ENCODE results near the gene TCF7L1. TPM values are rescaled to one million over a fixed set of nuclear protein-coding genes. Genes with fewer than 3 reads are reported as not detected.

Gene TCF7L1
- total RNA-seq, 2 experiments from 2014 or later, result not detected

GRCh38 chr2:85221067-85221691 is 88.0 kb downstream of the TCF7L1 start:
- CTCF ChIA-PET (ENCODE audit: unreplicated experiment), result no interaction called here
- H3K27ac ChIP-seq (ENCODE audit: low read depth, low read length, poor library complexity, severe bottlenecking), result no peak overlapping the region
- POLR2A ChIA-PET, result interaction anchor here (0.7 to 1.3 kb wide), 2 partner anchors 10 to 29 kb away, joined by 4 to 5 read pairs; no protein-coding TSS in a partner anchor
- no peak for DNase-seq (ENCODE audit: low spot score)
- no peaks in the 10 kb centered on the region for H3K9me3 ChIP-seq (ENCODE audit: low read length)
- H3K4me2 ChIP-seq (ENCODE audit: low read length), result no peak overlapping the region
- H3K79me2 ChIP-seq (ENCODE audit: insufficient read depth, low read depth, low read length), result no peaks in the 10 kb centered on the region
- H3K9me2 ChIP-seq (ENCODE audit: insufficient read depth, low read length), result no peaks in the 10 kb centered on the region
- intact Hi-C loops (cut with micrococcal nuclease; ENCODE audit: unreplicated experiment), result no loop called here
- no TSS peak for BruUV-seq (replicated peaks)
- H4K20me1 ChIP-seq (ENCODE audit: insufficient read depth, low read length), result no peaks in the 10 kb centered on the region
- H2AFZ ChIP-seq (ENCODE audit: low read length), result no peak overlapping the region
- H3K4me3 ChIP-seq (ENCODE audit: low read depth, low read length, poor library complexity, severe bottlenecking), result no peak overlapping the region
- H3K4me1 ChIP-seq (ENCODE audit: insufficient read depth, low read length, poor library complexity, severe bottlenecking), result no peaks in the 10 kb centered on the region
- no peaks in the 10 kb centered on the region for H3K36me3 ChIP-seq (ENCODE audit: insufficient read depth, low read length)
- no peak for TF ChIP-seq EZH2phosphoT487 (IDR thresholded peaks at IDR 0.05; ENCODE audit: borderline replicate concordance, low read depth, low read length)
- TF ChIP-seq, protein P1, sequence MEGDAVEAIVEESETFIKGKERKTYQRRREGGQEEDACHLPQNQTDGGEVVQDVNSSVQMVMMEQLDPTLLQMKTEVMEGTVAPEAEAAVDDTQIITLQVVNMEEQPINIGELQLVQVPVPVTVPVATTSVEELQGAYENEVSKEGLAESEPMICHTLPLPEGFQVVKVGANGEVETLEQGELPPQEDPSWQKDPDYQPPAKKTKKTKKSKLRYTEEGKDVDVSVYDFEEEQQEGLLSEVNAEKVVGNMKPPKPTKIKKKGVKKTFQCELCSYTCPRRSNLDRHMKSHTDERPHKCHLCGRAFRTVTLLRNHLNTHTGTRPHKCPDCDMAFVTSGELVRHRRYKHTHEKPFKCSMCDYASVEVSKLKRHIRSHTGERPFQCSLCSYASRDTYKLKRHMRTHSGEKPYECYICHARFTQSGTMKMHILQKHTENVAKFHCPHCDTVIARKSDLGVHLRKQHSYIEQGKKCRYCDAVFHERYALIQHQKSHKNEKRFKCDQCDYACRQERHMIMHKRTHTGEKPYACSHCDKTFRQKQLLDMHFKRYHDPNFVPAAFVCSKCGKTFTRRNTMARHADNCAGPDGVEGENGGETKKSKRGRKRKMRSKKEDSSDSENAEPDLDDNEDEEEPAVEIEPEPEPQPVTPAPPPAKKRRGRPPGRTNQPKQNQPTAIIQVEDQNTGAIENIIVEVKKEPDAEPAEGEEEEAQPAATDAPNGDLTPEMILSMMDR (conservative IDR thresholded peaks at IDR 0.05; ENCODE audit: low read length), result no peak

DNA sequence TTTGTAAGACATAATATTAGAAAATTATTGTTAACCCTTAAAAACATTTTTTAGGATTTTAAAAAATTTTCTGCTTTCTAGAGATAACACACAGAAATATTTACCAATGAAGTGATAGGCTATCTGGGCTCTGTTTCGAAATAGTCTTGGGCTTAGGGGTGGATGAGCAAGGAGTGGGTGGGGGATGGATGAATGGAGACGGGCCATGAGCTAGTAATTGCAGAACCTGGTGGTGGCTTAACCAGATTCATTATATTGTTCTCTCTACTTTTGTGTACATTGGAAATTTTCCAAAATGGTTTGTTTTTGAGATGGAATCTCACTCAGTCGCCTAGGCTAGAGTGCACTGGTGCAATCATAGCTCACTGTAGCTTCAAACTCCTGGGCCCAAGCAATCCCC is 89.6 kb downstream of the TCF7L1 start:
- H4K20me1 ChIP-seq (ENCODE audit: insufficient read depth, low read length), result no peaks in the 10 kb centered on the region
- no peak overlapping the region for H2AFZ ChIP-seq (ENCODE audit: low read length)
- ChIA-PET POLR2A (no interaction called here), CTCF (ENCODE audit: unreplicated experiment) (no interaction called here)
- BruUV-seq (replicated peaks), result no TSS peak
- no peak overlapping the region for H3K4me3 ChIP-seq (ENCODE audit: low read depth, low read length, poor library complexity, severe bottlenecking)
- intact Hi-C loops (cut with micrococcal nuclease; ENCODE audit: unreplicated experiment), result no loop called here
- H3K79me2 ChIP-seq (ENCODE audit: insufficient read depth, low read depth, low read length), result no peaks in the 10 kb centered on the region
- no peak for DNase-seq (ENCODE audit: low spot score)
- no peaks in the 10 kb centered on the region for H3K36me3 ChIP-seq (ENCODE audit: insufficient read depth, low read length)
- TF ChIP-seq, protein P1 (conservative IDR thresholded peaks at IDR 0.05; ENCODE audit: low read length), result no peak
- no peak for TF ChIP-seq EZH2phosphoT487 (IDR thresholded peaks at IDR 0.05; ENCODE audit: borderline replicate concordance, low read depth, low read length)
- H3K4me1 ChIP-seq (ENCODE audit: insufficient read depth, low read length, poor library complexity, severe bottlenecking), result no peaks in the 10 kb centered on the region
- H3K27ac ChIP-seq (ENCODE audit: low read depth, low read length, poor library complexity, severe bottlenecking), result no peak overlapping the region
- H3K9me2 ChIP-seq (ENCODE audit: insufficient read depth, low read length), result no peaks in the 10 kb centered on the region
- H3K4me2 ChIP-seq (ENCODE audit: low read length), result no peak overlapping the region
- H3K9me3 ChIP-seq (ENCODE audit: low read length), result no peaks in the 10 kb centered on the region

DNA sequence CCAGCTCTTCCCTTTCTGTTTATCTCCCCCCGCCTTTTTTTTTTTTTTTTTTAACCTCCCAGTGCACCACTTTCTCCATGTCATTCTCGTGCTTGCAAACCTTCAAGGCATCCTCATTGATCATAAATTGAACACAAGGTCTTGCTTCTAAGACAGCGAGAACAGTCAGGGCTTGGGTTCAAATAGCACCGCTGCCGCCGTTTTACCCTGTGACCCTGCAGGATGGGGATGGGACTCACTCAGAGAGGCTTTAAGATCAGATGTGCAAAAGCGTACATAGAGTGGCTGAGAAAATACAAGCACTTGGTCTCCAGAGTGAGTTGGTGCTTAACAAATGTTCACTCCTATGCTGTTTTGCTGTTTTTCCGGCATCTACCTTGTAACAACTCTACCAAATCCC is 93.6 kb downstream of the TCF7L1 start:
- Histone ChIP-seq H3K79me2 (ENCODE audit: insufficient read depth, low read depth, low read length) (no peaks in the 10 kb centered on the region), H3K4me3 (ENCODE audit: low read depth, low read length, poor library complexity, severe bottlenecking) (no peak overlapping the region), H3K4me2 (ENCODE audit: low read length) (no peak overlapping the region), H3K36me3 (ENCODE audit: insufficient read depth, low read length) (no peaks in the 10 kb centered on the region), H3K9me2 (ENCODE audit: insufficient read depth, low read length) (no peaks in the 10 kb centered on the region), H3K9me3 (ENCODE audit: low read length) (no peaks in the 10 kb centered on the region), H4K20me1 (ENCODE audit: insufficient read depth, low read length) (no peaks in the 10 kb centered on the region), H3K27ac (ENCODE audit: low read depth, low read length, poor library complexity, severe bottlenecking) (no peak overlapping the region), H3K4me1 (ENCODE audit: insufficient read depth, low read length, poor library complexity, severe bottlenecking) (no peaks in the 10 kb centered on the region), H2AFZ (ENCODE audit: low read length) (no peak overlapping the region)
- ChIA-PET CTCF (ENCODE audit: unreplicated experiment) (no interaction called here), POLR2A (interaction anchor here (0.6 kb wide), 1 partner anchor 54 kb away, joined by 3 read pairs; no protein-coding TSS in a partner anchor)
- DNase-seq (ENCODE audit: low spot score), result no peak
- BruUV-seq (replicated peaks), result no TSS peak
- intact Hi-C loops (cut with micrococcal nuclease; ENCODE audit: unreplicated experiment), result no loop called here
- no peak for TF ChIP-seq EZH2phosphoT487 (IDR thresholded peaks at IDR 0.05; ENCODE audit: borderline replicate concordance, low read depth, low read length)
- TF ChIP-seq, protein P1 (conservative IDR thresholded peaks at IDR 0.05; ENCODE audit: low read length), result no peak

Measured in OCI-LY7 (cell line).